ENCODE data around the gene KCNH2. TPM values are rescaled to one million over a fixed set of nuclear protein-coding genes. Genes with fewer than 3 reads are reported as not detected.
"Not testable (repeated sequence)": the region's sequence is repeated elsewhere in the genome, so short reads cannot be mapped to it uniquely, and the experiment has no call there.

The KCNH2 gene, protein sequence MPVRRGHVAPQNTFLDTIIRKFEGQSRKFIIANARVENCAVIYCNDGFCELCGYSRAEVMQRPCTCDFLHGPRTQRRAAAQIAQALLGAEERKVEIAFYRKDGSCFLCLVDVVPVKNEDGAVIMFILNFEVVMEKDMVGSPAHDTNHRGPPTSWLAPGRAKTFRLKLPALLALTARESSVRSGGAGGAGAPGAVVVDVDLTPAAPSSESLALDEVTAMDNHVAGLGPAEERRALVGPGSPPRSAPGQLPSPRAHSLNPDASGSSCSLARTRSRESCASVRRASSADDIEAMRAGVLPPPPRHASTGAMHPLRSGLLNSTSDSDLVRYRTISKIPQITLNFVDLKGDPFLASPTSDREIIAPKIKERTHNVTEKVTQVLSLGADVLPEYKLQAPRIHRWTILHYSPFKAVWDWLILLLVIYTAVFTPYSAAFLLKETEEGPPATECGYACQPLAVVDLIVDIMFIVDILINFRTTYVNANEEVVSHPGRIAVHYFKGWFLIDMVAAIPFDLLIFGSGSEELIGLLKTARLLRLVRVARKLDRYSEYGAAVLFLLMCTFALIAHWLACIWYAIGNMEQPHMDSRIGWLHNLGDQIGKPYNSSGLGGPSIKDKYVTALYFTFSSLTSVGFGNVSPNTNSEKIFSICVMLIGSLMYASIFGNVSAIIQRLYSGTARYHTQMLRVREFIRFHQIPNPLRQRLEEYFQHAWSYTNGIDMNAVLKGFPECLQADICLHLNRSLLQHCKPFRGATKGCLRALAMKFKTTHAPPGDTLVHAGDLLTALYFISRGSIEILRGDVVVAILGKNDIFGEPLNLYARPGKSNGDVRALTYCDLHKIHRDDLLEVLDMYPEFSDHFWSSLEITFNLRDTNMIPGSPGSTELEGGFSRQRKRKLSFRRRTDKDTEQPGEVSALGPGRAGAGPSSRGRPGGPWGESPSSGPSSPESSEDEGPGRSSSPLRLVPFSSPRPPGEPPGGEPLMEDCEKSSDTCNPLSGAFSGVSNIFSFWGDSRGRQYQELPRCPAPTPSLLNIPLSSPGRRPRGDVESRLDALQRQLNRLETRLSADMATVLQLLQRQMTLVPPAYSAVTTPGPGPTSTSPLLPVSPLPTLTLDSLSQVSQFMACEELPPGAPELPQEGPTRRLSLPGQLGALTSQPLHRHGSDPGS
- total RNA-seq (2014; rRNA removed; shearing (Covaris generic)) = 0.58 and 0.84 TPM in 2 replicates

DNA sequence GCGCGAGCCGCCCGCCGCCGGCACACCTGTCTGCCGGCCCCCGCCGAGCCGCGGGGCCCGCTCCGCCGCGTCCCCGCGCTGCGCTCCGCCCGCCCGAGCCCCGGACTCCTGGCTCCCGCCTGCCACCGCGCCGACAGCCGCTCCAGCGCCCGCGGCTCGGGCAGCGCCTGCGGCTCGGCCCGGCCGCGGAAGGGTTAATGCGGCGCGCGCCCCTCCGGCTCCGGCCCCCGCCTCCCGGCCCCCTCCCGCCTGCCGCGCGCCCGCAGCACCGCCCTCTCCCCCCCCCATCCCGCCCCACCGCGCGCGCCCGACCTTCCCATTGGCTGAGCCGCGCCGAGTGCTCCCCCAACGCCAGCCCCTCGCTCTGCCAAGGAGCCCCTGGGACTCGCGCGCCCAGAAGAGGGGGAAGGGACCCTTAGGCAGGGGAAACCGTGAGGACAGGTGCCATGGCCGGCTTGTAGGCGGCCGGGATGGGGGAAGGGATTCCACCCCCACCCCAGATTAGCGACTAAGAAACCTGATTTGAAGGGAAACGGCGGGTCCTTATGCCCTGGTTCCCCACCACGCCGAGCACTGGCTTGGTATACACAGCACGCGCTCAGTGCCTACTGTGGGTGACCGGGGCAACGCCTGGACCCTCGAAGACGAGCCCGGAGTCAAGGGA lies at the start of gene KCNH2:
Gene KCNH2 (minus strand): TSS at position 196 of the 664 bp plus-strand sequence. CDS start 408 bp downstream, outside the sequence.
- DNase-seq (ENCODE audit: low spot score) = no peak

DNA sequence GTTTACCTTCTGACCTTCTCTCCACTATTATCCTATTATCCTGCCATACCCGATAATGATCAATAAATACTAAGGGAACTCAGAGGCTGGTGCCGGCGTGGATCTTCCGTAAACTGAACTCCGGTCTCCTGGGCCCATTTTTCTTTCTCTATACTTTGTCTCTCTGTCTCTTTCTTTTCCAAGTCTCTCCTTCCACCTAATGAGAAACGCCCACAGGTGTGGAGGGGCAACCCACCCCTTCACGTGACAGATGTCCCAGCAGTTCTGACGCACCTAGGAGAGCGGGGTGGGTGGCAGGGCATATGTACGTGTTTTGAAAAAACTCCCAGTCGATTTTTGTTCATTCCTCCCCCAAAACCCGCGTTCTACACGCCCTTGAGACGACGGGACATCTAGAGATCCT lies 49.6 kb upstream of the KCNH2 start:
- DNase-seq (ENCODE audit: low spot score) = not testable (repeated sequence)

DNA sequence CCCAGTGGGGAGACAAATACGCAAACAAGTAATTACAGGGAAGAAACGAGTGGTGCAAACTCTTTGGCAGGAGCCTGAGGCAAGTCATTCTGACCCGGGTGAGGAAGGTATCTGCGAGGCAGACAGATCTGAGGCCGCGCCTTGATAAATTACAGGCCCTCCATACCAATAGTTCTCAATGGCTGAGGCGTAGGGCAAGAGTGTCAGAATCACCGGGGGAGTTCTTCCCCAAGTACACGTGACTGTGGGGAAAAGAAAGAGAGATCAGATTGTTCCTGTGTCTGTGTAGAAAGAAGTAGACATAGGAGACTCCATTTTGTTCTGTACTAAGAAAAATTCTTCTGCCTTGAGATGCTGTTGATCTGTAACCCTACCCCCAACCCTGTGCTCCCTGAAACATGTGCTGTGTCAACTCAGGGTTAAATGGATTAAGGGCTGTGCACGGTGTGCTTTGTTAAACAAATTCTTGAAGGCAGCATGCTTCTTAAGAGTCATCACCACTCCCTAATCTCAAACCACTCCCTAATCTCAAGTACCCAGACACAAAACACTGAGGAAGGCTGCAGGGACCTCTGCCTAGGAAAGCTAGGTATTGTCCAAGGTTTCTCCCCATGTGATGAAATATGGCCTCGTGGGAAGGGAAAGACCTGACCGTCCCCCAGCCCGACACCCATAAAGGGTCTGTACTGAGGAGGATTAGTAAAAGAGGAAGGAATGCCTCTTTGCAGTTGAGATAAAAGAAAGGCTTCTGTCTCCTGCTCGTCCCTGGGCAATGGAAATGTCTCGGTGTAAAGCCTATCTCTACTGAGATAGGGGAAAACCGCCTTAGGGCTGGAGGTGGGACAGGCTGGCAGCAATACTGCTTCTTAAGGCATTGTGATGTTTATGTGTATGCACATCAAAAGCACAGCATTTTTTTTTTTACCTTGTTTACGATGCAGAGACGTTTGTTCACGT lies 48.9 kb upstream of the KCNH2 start:
- DNase-seq (ENCODE audit: low spot score) = not testable (repeated sequence)

DNA sequence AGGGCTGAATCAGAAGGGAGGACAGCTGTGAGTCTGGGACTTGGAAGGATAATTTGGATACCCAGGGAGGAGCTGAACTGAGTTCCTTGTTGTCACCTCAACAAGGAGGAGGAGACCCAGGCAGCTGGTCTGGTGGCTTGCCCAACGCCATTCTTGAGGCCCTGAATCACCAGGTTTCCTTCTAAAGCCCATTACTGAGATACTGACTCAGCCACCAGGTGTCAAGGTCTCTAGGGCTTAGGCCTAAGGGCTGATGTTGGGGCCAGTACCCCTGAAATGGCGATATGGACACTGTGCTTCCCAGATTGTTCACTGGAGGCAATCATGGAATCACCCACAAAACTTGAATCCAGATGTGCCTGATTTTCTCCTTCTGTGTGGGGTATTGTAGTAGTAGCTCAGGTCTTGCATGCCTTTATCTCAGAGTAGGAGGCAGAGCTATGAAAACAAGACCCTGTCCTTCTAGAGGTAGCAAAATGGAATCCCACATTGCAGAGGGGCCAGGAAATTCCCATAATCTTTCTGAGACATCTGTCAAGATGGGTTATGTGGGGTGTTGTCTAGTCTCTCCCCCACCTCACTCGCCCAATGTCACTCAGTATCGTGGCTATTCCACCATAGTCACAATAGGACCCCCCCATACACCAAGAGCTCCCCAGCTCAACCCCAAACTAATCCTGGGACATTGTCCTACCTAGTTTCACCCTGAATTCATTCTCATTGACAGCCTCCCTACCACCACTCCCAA lies 48.0 kb upstream of the KCNH2 start:
- DNase-seq (ENCODE audit: low spot score) = no peak

DNA sequence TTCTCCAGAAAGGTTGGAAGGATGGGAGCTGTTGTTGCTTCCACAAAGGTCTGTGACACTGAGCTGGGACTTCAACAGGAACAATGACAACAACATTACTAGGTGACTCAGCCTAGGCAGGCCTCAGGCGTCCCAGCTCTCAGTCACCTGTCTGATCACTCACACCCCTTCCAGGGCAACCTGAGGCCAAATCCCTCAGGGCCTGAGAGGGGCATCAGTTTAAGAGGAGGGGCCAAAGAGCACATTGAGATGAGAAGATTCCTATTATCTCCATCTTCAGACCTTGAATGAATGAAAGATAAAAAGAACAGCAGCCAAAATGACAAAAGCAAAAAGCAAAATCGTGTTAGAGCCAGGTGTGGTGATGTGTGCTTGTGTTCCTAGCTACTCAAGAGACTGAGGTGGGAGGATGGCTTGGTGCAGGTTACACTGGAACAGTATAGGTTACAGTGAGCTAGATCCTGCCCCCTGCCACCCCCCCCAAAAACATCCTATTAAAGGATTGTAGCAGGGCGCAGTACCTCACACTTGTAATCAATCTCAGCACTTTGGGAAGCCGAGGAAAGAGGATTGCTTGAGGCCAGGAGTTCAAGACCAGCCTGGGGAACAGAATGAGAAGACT lies 46.4 kb upstream of the KCNH2 start, which contains the start of gene ATG9B:
Gene ATG9B (minus strand): TSS at position 60 of the 622 bp plus-strand sequence. CDS start 71 bp downstream, outside the sequence.
- DNase-seq (ENCODE audit: low spot score) = no peak

DNA sequence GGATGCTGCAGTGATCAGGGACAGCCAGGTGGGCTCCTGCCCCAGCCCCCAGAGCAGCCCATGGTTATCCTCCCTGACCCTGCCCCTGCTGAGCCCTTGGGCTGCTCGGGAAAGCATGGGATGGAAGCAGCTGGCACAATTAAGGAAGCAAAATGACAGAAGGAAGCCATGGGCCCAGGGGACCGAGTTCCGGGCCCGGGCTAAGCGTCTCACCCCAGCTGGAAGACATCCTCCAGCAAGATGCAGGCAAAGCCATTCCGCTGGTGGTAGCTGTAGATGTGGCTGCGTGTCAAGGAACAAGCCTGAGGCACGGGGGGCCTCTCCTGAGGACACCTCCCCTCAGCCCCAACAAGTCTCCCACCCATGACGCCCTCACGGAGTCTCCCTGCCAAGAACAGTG lies 45.1 kb upstream of the KCNH2 start:
- no peak for DNase-seq (ENCODE audit: low spot score)

DNA sequence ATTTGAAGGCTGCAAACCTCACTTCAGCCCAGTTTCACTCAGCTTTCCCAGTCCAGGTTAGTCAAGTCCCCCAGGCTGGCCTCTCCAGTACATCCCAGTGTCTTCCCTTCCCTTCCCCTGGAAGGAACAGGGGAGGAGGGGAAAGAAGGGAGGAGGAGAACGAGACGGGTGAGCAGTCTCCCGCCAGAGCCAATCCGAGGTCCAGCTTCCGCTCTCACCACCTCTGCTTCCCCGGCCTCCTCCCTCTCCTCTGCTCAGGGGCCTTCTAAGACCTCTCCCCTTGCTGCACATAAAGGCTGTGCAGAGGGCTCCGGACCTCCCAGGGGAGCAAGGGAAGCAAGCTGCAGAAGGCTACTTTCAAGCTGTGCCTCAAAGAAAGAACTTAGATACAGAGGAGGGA lies 42.1 kb upstream of the KCNH2 start:
- no peak for DNase-seq (ENCODE audit: low spot score)

DNA sequence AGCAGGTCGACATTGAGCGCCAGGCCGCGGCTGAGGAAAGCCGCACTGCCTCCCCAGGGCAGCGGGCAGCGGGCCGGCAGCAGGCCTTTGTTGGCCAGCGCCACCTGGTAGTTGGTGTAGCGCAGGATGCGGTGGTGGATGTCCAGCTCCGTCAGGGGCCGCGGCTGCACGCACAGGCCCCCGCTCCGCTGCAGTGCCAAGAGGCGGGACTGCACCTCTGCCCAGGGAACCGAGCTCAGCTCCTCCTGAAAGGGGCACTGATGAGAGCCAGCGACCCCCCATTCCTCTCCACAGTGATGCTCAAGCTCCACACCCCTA lies 41.0 kb upstream of the KCNH2 start:
- no peak for DNase-seq (ENCODE audit: low spot score)

DNA sequence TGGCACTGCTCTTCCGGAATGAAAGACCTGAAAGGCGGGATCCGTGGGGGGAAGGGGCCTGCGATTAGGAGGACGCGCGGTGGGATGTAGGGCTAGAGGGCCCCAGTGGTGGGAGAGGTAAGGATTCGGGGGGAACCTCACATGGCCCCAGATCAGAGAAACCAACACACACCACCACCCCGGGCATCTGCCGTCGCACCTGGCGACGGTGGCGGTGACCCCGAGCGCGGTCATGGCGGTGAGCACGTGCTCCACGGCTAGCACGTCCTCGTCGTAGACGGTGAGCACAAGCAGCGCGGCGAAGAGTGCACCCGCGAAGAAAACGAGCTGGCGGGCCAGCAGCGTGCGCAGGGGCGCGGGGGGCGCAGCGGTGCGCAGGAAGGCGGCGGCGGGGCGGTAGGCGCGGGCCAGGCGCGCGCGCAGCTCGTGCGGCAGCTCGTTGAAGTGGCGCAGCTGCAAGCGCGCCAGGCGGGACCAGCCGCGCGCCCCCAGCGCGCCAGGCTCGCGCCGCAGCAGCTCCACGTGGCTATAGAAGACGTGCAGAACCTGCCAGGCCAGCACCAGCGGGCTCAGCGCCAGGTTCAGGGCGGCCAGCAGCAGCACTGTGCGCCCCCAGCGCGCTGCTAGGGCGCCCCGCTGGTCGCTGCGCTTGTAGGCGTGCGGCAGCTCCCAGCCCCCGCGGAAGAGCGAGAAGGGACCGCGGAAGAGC lies 40.5 kb upstream of the KCNH2 start:
- DNase-seq (ENCODE audit: low spot score) = no peak

DNA sequence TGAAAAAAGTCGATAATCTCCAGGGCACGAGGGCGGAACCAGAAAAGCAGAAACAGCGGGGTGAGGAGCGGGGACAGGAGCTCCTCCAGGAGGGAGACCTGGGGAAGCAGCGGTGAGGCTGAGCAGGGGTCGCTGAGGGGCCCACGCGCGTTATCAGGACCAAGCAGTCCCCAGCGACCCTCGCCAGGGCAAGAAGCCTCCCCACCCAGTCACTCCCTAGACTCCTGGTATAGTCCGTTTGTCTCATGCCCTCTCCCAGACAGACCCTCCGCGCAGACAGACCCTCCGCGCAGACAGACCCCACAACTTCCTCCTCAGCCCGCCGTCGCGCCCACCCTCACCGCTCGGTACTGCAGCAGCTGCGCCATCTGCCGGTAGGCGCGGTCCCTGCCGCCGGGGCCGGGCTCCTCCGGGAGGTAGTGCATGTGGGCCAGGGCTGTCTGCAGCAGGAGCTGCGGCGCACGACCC lies 39.9 kb upstream of the KCNH2 start:
- no peak for DNase-seq (ENCODE audit: low spot score)

DNA sequence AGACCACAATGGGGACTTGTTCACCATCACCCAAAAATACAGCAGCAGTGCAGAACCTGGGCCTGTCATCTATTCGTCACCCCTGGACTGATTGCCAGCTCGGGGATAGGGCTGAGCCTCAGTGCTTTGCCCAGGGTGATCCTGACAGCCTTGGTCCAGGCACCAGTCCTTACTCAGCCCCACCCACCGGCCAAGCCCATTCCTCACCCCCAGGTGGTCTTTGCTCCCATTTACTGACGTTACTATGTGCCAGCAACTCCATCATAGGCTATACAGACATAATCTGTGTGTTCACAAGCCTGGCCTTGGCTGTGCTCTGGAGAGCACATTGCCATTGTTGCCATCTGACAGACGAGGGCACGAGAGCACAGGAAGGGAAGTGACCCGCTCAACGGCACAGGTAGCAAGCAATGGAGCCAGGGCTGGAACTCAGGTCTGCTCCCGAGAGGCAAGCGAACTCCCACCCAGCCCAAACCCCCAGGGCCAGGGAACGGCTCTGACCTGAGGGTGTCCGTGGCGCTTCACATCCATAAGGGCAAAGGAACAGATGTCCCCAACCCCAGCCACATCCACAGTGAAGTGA lies 39.3 kb upstream of the KCNH2 start:
- DNase-seq (ENCODE audit: low spot score) = no peak

DNA sequence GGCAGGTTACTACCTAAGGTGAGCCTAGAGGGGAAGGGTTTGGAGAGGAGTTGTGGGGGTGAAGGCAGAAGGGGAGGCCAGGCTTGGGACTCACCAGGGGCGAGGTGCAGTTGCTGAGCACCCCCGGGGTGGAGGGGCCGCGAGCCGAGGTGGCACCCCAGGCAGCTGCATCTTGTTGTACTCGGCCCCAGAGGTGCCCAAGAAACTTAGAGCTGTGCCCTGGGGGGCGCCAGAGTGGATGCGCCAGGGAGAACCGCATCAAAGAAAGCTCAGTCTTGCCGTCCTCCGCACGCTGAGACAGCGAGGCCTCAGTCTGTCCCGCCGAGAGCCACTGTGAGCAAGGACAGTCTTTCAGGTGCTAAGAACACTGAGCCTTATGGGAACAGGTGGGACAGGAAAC lies 38.8 kb upstream of the KCNH2 start:
- DNase-seq (ENCODE audit: low spot score) = no peak

DNA sequence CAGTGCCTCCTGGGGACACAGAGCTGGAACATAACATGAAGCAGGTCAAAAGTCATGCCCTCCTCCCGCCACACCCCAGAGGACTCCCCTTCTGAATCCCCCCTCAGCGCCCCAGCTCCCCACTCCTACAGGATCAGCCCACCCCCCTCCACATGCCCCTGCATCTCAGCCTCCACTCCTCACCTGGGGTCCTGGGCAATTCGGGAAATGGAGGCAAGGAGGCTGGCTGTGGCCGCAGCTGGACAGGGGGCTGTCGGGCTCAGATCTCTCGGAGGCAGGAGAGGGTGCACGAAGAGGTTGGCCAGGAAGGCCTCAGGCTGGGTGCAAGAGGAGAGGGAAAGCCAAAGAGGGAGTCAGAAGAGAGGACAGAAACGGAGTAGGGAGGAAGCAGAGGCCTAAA lies 38.4 kb upstream of the KCNH2 start:
- DNase-seq (ENCODE audit: low spot score) = no peak

DNA sequence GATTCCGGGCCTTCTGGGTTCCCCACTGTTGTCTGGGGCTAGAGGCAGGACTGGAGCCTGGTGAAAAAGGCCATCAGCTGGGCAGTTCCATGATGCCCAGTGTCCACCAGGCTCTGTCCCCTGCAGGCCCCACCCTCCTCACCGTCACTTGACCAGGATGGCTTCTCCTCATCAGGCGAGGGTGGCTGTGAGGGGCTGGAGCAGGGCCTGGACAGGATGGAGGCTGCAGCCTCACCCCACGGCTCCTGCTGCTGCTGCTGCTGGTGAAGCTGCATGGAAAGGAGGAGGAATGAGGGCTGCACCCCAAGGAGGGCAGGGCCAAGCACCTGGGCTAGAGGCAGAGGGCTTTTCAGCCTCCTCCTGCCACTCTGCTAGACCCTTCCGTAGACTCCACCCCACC lies 37.8 kb upstream of the KCNH2 start:
- DNase-seq (ENCODE audit: low spot score) = no peak

DNA sequence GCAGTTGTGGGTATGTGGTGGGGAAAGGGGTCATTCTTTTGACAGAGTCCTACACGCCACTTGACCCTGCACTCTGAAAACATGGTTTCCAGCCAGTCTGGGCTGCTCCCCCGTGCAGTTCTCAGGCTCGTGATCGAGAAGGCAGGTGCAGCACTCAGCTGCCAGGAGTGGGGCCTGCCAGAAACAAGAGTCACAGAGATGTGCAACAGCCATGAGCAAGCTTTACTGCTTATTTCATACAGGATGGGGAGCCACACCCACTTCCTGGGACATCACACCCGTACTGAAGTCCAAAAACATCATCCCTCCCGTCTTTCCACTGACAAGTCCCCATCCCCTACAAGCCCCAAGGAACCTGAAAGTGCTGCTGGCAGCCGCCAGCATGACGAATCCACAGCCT lies 36.8 kb upstream of the KCNH2 start:
- DNase-seq (ENCODE audit: low spot score) = no peak

DNA sequence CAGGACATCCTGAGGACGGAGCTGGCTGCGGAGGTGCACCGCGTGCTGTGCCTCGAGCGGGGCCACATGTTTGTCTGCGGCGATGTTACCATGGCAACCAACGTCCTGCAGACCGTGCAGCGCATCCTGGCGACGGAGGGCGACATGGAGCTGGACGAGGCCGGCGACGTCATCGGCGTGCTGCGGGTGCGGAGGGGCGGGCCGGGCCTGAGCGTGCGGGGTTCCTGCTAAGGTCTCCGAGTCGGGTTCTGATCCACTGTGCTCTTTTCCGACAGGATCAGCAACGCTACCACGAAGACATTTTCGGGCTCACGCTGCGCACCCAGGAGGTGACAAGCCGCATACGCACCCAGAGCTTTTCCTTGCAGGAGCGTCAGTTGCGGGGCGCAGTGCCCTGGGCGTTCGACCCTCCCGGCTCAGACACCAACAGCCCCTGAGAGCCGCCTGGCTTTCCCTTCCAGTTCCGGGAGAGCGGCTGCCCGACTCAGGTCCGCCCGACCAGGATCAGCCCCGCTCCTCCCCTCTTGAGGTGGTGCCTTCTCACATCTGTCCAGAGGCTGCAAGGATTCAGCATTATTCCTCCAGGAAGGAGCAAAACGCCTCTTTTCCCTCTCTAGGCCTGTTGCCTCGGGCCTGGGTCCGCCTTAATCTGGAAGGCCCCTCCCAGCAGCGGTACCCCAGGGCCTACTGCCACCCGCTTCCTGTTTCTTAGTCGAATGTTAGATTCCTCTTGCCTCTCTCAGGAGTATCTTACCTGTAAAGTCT lies 35.8 kb upstream of the KCNH2 start:
- no peak for DNase-seq (ENCODE audit: low spot score)

DNA sequence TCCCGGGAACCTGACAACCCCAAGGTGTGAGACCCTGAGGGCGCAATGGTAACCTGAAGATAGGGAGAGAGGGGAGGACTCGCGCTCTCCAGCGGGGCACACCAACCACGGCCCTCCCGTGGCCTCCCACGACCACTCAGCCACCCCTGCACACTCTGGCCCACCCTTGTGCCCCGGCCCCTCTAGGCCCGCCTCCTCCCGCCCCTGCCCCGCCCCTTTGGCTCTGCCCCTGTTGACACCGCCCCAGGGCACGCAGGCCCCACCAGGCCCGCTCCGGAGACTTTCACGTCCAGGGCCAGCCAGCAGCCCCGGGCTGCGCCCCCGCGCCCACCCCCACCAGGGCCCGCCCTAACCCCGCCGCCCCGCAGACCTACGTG lies 35.2 kb upstream of the KCNH2 start:
- no peak for DNase-seq (ENCODE audit: low spot score)

All from H4 (cell line).